ENCODE results near the gene CSTF3.
"Not testable (repeated sequence)": the region's sequence is repeated elsewhere in the genome, so short reads cannot be mapped to it uniquely, and the experiment has no call there.

CSTF3 gene

DNA sequence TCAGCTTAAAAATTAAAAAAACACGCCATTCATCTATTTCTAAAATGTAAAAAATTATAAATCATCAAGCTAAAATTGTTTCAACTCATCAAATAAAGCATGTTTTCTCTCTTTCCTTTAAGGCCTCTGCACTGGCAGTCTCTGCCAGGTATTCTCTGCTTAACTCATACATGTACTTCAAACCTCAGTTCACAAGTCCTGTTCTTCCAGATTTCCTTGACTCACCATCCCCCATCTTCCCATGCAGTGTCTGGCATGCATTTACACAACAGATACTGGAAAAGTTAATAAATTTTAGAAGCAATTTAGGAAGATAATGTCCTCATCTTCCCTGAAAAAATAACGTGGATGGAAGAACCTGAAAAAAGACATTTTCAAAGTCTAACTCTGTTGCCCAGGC, 32.5 kb downstream of the CSTF3 start:
- Histone ChIP-seq H3K9me3 (ENCODE audit: low read depth, low read length) (no peaks in the 10 kb centered on the region), H3K9ac (ENCODE audit: insufficient read length) (no peak overlapping the region), H3K4me3 (no peak overlapping the region), H3K27ac (peak overlapping the region; percentile 77; the same call in 1 of the 2 replicates), H3K36me3 (ENCODE audit: insufficient read depth, low read length) (peaks cover 41% of the 10 kb centered on the region)
- no peak for DNase-seq (ENCODE audit: low read depth, low spot score)
- TF ChIP-seq EZH2 (IDR thresholded peaks at IDR 0.05): no peak
- TF ChIP-seq FOXP2 (optimal IDR thresholded peaks at IDR 0.05; ENCODE audit: control extremely low read depth, extremely low read length, insufficient read depth): no peak
- no peak for TF ChIP-seq POLR2AphosphoS5 (IDR thresholded peaks at IDR 0.05; ENCODE audit: borderline replicate concordance, low read depth, low read length)

DNA sequence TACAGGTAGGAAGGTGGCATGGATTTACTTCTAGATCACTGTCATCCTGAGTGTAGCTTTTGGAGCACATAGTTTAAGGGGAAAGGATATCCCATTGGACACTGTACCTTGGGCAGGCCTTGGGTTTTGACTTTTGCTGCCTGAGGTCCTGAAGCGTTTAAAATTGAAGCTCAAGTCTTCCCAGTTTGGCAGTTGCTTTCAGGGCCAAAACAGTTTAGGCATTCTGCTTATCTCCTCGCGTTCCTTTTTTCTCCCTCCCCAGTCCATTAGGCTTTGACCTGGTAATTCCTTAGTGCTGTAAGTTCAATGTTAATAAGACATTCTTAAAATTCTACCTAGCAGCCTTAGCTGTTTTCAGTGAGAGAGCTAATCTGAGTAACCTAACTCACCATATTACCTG, 35.7 kb downstream of the CSTF3 start:
- Histone ChIP-seq H3K9me3 (ENCODE audit: low read depth, low read length) (no peaks in the 10 kb centered on the region), H3K4me3 (no peak overlapping the region), H3K36me3 (ENCODE audit: insufficient read depth, low read length) (peaks cover 29% of the 10 kb centered on the region), H3K9ac (ENCODE audit: insufficient read length) (no peak overlapping the region), H3K27ac (no peak overlapping the region)
- no peak for TF ChIP-seq EZH2 (IDR thresholded peaks at IDR 0.05)
- DNase-seq (ENCODE audit: low read depth, low spot score): no peak

GRCh38 chr11:33125025-33125424, 36.3 kb downstream of the CSTF3 start:
- Histone ChIP-seq H3K27ac (no peak overlapping the region), H3K9me3 (ENCODE audit: low read depth, low read length) (no peaks in the 10 kb centered on the region), H3K9ac (ENCODE audit: insufficient read length) (no peak overlapping the region), H3K4me3 (no peak overlapping the region), H3K36me3 (ENCODE audit: insufficient read depth, low read length) (peaks cover 27% of the 10 kb centered on the region)
- no peak for DNase-seq (ENCODE audit: low read depth, low spot score)
- TF ChIP-seq FOXP2 (optimal IDR thresholded peaks at IDR 0.05; ENCODE audit: control extremely low read depth, extremely low read length, insufficient read depth): no peak
- no peak for TF ChIP-seq EZH2 (IDR thresholded peaks at IDR 0.05)
- no peak for TF ChIP-seq POLR2AphosphoS5 (IDR thresholded peaks at IDR 0.05; ENCODE audit: borderline replicate concordance, low read depth, low read length)

DNA sequence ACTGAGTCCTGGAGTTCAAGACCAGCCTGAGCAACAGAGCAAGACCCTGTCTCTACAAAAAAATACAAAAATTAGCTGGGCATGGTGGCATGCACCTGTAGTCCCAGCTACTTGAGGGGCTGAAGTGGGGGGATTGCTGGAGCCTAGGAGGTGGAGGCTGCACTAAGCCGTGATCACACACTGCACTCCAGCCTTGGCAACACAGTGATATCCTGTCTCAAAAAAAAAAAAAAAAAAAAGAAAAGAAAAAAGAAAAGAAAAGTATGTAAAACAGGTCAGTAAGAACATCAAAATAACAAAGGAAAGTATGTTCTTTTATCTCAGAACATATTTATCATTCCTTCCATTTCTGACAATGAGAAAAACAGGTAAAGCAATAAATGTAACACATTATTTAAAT, 38.6 kb downstream of the CSTF3 start:
- not testable (repeated sequence) for DNase-seq (ENCODE audit: low read depth, low spot score); H3K4me3 ChIP-seq; H3K9me3 ChIP-seq (ENCODE audit: low read depth, low read length); H3K27ac ChIP-seq; H3K9ac ChIP-seq (ENCODE audit: insufficient read length)
- peaks cover 23% of the 10 kb centered on the region for H3K36me3 ChIP-seq (ENCODE audit: insufficient read depth, low read length)

DNA sequence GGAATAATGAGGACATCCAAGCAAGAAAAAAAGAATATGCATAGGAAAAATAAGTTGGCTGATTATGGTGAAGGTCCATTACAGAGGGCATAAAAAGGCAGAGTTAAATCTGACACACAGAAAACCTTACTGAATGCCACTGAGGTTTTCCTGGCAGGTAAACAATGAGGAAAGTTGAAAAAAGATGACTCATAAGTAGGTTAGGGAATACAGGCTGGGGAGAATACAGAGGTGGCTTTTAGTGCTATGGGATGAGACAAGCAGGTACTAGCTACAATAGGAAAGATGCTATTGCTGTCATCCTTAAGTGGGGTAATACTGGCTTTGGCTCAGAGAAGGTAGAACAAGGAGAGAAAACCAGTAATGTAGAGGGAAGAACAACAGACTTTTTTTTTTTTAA, 44.7 kb downstream of the CSTF3 start:
- DNase-seq (ENCODE audit: low read depth, low spot score): no peak
- peaks cover 23% of the 10 kb centered on the region for H3K36me3 ChIP-seq (ENCODE audit: insufficient read depth, low read length)
- no peak overlapping the region for H3K27ac ChIP-seq
- H3K4me3 ChIP-seq: no peak overlapping the region
- TF ChIP-seq EZH2 (IDR thresholded peaks at IDR 0.05) (no peak), POLR2AphosphoS5 (IDR thresholded peaks at IDR 0.05; ENCODE audit: borderline replicate concordance, low read depth, low read length) (no peak), FOXP2 (optimal IDR thresholded peaks at IDR 0.05; ENCODE audit: control extremely low read depth, extremely low read length, insufficient read depth) (no peak)
- H3K9ac ChIP-seq (ENCODE audit: insufficient read length): no peak overlapping the region
- H3K9me3 ChIP-seq (ENCODE audit: low read depth, low read length): no peaks in the 10 kb centered on the region

GRCh38 chr11:33110083-33110482, 51.2 kb downstream of the CSTF3 start:
- Histone ChIP-seq H3K9ac (ENCODE audit: insufficient read length) (no peak overlapping the region), H3K36me3 (ENCODE audit: insufficient read depth, low read length) (peaks cover 54% of the 10 kb centered on the region), H3K4me3 (no peak overlapping the region), H3K9me3 (ENCODE audit: low read depth, low read length) (no peaks in the 10 kb centered on the region), H3K27ac (no peak overlapping the region)
- no peak for DNase-seq (ENCODE audit: low read depth, low spot score)
- TF ChIP-seq EZH2 (IDR thresholded peaks at IDR 0.05): no peak
- TF ChIP-seq POLR2AphosphoS5 (IDR thresholded peaks at IDR 0.05; ENCODE audit: borderline replicate concordance, low read depth, low read length): no peak
- no peak for TF ChIP-seq FOXP2 (optimal IDR thresholded peaks at IDR 0.05; ENCODE audit: control extremely low read depth, extremely low read length, insufficient read depth)

DNA sequence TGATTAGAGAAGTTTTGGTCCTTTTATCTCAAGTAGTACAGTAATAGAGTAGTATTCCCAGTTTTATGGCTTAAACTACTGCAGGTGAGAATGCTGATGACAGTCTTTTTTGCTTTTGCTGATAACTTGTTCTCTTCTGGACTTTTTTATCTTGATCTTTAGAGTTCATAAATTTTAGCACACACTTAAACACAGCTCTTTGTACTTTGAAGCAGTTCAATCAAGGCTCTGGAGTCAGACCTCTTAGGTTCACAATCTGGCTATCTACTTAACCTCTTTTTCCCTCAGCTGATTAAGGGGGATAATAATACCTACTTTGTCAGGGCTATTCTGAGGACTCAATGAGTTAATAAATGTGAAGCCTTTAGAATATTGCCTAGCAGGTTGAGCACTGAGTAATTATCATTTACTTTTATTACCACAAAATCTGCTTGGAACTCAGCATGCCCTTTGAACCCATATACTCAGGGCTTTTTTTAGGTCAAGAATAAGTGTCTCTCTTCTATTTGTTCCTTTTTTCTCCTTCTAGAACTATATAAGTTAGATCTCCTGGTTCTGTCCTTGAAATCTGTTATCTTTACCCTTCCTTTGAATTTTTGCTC, 51.9 kb downstream of the CSTF3 start:
- H3K36me3 ChIP-seq (ENCODE audit: insufficient read depth, low read length): peaks cover 60% of the 10 kb centered on the region
- H3K9ac ChIP-seq (ENCODE audit: insufficient read length): no peak overlapping the region
- DNase-seq (ENCODE audit: low read depth, low spot score): no peak
- TF ChIP-seq FOXP2 (optimal IDR thresholded peaks at IDR 0.05; ENCODE audit: control extremely low read depth, extremely low read length, insufficient read depth): no peak
- TF ChIP-seq EZH2 (IDR thresholded peaks at IDR 0.05): no peak
- no peak for TF ChIP-seq POLR2AphosphoS5 (IDR thresholded peaks at IDR 0.05; ENCODE audit: borderline replicate concordance, low read depth, low read length)
- no peak overlapping the region for H3K27ac ChIP-seq
- H3K9me3 ChIP-seq (ENCODE audit: low read depth, low read length): no peaks in the 10 kb centered on the region
- H3K4me3 ChIP-seq: no peak overlapping the region

DNA sequence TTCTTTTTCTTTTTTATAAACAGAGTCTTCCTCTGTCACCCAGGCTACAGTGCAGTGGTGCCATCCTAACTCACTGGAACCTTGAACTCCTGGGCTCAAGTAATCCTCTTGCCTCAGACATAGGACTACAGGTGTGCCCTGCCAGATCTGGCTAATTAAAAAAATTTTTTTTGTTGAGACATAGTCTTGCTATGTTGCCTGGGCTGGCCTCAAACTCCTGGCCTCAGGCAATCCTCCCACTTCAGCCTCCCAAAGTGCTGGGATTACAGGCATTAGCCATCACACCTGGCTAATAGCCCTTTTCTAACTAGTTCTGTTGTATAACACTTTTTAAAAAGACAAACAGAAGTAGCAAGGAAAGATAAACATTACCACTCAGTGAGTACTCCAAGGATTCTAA, 57.4 kb downstream of the CSTF3 start:
- H3K9ac ChIP-seq (ENCODE audit: insufficient read length): no peak overlapping the region
- H3K9me3 ChIP-seq (ENCODE audit: low read depth, low read length): no peaks in the 10 kb centered on the region
- DNase-seq (ENCODE audit: low read depth, low spot score): no peak
- TF ChIP-seq POLR2AphosphoS5 (IDR thresholded peaks at IDR 0.05; ENCODE audit: borderline replicate concordance, low read depth, low read length): no peak
- no peak overlapping the region for H3K27ac ChIP-seq
- no peak overlapping the region for H3K4me3 ChIP-seq
- peaks cover 87% of the 10 kb centered on the region for H3K36me3 ChIP-seq (ENCODE audit: insufficient read depth, low read length)

DNA sequence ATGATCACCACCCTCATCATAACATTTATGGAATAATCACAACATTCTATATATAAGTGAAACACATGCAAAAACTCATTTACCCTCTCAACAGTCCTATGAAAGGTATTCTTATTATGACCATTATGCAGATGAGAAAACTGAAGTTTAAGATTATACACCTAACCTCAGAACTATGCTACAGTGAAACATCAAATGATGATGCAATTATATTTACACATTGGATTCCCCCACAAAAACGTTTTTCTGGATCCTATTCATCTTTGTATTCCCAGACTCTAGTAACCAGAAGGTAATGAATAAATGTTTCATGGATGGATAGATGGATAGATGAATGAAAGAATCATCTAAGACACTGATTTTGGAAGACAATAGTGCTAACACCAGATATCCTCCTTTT, 67.1 kb downstream of the CSTF3 start:
- Histone ChIP-seq H3K9ac (ENCODE audit: insufficient read length) (no peak overlapping the region), H3K4me3 (no peak overlapping the region), H3K9me3 (ENCODE audit: low read depth, low read length) (no peaks in the 10 kb centered on the region), H3K36me3 (ENCODE audit: insufficient read depth, low read length) (peaks cover 90% of the 10 kb centered on the region), H3K27ac (no peak overlapping the region)
- no peak for TF ChIP-seq EZH2 (IDR thresholded peaks at IDR 0.05)
- no peak for TF ChIP-seq POLR2AphosphoS5 (IDR thresholded peaks at IDR 0.05; ENCODE audit: borderline replicate concordance, low read depth, low read length)
- TF ChIP-seq FOXP2 (optimal IDR thresholded peaks at IDR 0.05; ENCODE audit: control extremely low read depth, extremely low read length, insufficient read depth): no peak
- no peak for DNase-seq (ENCODE audit: low read depth, low spot score)
